IPS-20b (cell line): ENCODE results near the gene KRTAP22-1.

Source experiments
- H3K27ac ChIP-seq: one replicate; pipeline ENCODE4 v1.5.1; 2013; ENCODE audit warnings: low read length
- H3K27me3 ChIP-seq: 2 replicates; pipeline ENCODE4 v1.6.1; 2013; ENCODE audit warnings: mild to moderate bottlenecking, low read length, inconsistent platforms; ENCODE audit not compliant: insufficient read depth
- H3K36me3 ChIP-seq: 2 replicates; pipeline ENCODE4 v1.6.1; 2013; ENCODE audit warnings: low read depth, mild to moderate bottlenecking, inconsistent platforms, low read length, moderate library complexity; ENCODE audit not compliant: insufficient read depth
- H3K4me1 ChIP-seq: 2 replicates; pipeline ENCODE4 v1.6.1; 2013; ENCODE audit warnings: mild to moderate bottlenecking, control low read depth, inconsistent platforms, low read length, moderate library complexity; ENCODE audit not compliant: insufficient read depth
- H3K4me3 ChIP-seq: 2 replicates; pipeline ENCODE4 v1.5.1; 2013; ENCODE audit warnings: mild to moderate bottlenecking, low read length, inconsistent platforms
- H3K9ac ChIP-seq: 2 replicates; pipeline ENCODE4 v1.6.1; 2013; ENCODE audit warnings: low read depth, mild to moderate bottlenecking, inconsistent platforms, low read length, moderate library complexity
- H3K9me3 ChIP-seq: 2 replicates; pipeline ENCODE4 v1.6.1; 2013; ENCODE audit warnings: mild to moderate bottlenecking, low read depth, low read length, inconsistent platforms; ENCODE audit not compliant: insufficient read depth

Gene KRTAP22-1

DNA sequence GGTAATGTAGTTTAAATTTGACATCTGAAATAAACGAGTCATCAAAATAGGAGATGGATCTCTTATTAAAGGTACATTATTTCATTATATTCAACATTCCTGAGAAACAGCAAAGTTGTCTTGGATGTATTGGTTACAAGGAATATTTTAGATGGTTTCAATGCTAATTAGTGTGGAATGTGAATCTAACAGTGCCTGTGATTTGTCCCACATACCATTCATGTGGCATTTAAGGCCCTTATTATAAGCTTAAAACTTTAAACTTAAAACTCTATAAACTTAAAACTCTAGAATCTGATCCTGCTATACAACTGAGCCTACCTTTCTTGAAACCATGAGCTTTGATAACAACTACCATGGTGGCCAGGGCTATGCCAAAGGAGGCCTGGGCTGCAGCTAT is at the start of gene KRTAP22-1:
Gene KRTAP22-1, plus strand, starts transcription at position 301 of the 400 bp plus-strand sequence.
- Histone ChIP-seq H3K4me3 (no peak within 1 kb of the TSS), H3K27ac (no peak within 1 kb of the TSS), H3K27me3 (no peaks in the 10 kb centered on the region), H3K4me1 (no peaks in the 10 kb centered on the region), H3K9ac (no peak within 1 kb of the TSS), H3K9me3 (no peaks in the 10 kb centered on the region), H3K36me3 (no peaks in the 10 kb centered on the region)

DNA sequence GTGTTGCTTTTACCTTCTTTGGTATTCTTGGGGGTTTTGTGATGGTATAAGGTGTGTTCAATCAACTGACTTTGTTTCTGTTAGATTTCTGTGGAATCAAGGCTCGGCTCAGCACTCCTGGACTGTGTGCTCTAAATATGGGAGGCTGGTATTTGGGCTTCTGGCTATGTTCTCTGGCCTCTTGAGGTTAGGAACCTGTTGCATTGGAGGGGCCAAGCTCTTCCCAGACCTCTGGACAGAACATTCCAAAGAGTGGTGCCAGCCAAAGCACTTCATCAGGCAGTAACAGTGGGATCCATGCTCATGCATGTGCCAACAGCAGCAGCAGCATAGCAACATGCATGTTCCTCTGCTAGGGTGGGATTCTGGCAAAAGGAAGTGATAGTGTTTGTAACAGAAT is 48.1 kb upstream of the KRTAP22-1 start:
- Histone ChIP-seq H3K4me1 (no peaks in the 10 kb centered on the region), H3K9me3 (no peaks in the 10 kb centered on the region), H3K27ac (no peak overlapping the region), H3K36me3 (no peaks in the 10 kb centered on the region), H3K4me3 (no peak overlapping the region), H3K27me3 (no peaks in the 10 kb centered on the region), H3K9ac (no peak overlapping the region)

DNA sequence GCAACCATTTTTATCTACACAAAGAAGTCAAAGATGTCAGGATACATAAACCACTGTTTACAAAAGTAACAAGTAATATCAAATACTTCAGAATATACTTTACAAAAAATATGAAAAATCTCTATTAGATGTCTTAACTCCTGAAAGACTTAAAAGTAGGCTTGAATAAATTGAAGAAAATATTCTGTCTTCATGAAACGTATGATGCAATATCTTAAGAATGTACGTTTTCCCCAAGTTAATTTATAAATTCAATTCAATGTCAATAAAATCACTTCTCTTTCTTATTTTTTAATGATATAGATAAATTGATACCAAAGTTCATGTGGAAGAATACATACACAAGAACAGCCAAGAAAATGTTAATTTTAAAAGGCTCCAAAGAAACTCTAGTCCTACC is 45.8 kb upstream of the KRTAP22-1 start:
- Histone ChIP-seq H3K4me3 (no peak overlapping the region), H3K9ac (no peak overlapping the region), H3K27ac (no peak overlapping the region), H3K4me1 (no peaks in the 10 kb centered on the region), H3K27me3 (no peaks in the 10 kb centered on the region), H3K9me3 (no peaks in the 10 kb centered on the region), H3K36me3 (no peaks in the 10 kb centered on the region)

- H3K9ac ChIP-seq: no peak within 1 kb of the TSS
- H3K27ac ChIP-seq: no peak within 1 kb of the TSS
- H3K4me1 ChIP-seq: no peaks in the 10 kb centered on the region
- no peaks in the 10 kb centered on the region for H3K9me3 ChIP-seq
- H3K36me3 ChIP-seq: no peaks in the 10 kb centered on the region
- no peaks in the 10 kb centered on the region for H3K27me3 ChIP-seq
- no peak within 1 kb of the TSS for H3K4me3 ChIP-seq
Observed at GRCh38 chr21:30561264-30561895, 39.5 kb upstream of the KRTAP22-1 start, which contains the start of gene KRTAP19-7. TSS of gene KRTAP19-7 (minus strand) at chr21:30561314. CDS start at chr21:30561289, 25 bp downstream.

DNA sequence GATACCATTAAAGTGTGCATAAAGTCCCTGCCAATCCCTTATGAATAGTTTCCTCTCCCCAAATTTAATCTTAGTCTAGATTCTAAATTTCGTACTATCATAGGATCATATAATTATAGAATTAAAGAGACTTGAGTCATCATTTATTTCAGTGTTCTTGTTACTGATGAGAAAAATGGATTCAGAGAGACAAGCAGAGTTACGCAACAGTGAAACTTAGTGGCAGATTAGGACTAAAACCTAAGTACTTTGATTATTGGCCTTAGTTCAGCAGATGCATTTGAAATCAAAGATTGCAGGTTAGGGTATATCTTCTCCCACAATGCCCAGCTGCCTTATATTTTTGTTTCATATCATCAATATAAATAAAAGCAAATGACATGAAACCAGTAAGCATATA is 38.9 kb upstream of the KRTAP22-1 start:
- H3K9ac ChIP-seq: no peak overlapping the region
- no peaks in the 10 kb centered on the region for H3K4me1 ChIP-seq
- no peaks in the 10 kb centered on the region for H3K9me3 ChIP-seq
- H3K27ac ChIP-seq: no peak overlapping the region
- H3K27me3 ChIP-seq: no peaks in the 10 kb centered on the region
- H3K36me3 ChIP-seq: no peaks in the 10 kb centered on the region
- H3K4me3 ChIP-seq: no peak overlapping the region

DNA sequence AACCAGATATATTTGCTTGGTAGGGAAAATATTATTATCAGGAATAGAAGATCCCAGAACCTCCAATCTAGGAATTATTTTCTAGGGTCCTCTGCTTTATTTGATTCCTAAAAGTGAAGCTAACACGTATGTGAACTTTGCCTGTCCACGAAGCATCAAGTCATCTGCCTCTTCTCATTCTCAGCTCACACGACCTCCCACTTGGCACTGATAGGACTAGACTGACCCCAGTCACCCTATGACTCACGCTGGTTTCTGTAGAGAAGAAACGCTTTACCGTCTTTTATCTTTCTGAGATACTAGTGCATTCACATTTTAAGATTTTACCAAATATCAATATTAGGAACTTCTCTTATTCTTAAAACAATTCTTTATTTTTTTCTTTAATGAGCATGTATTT is 37.8 kb upstream of the KRTAP22-1 start:
- H3K27ac ChIP-seq: no peak overlapping the region
- H3K36me3 ChIP-seq: no peaks in the 10 kb centered on the region
- H3K9ac ChIP-seq: no peak overlapping the region
- no peaks in the 10 kb centered on the region for H3K9me3 ChIP-seq
- no peaks in the 10 kb centered on the region for H3K27me3 ChIP-seq
- no peak overlapping the region for H3K4me3 ChIP-seq
- no peaks in the 10 kb centered on the region for H3K4me1 ChIP-seq

DNA sequence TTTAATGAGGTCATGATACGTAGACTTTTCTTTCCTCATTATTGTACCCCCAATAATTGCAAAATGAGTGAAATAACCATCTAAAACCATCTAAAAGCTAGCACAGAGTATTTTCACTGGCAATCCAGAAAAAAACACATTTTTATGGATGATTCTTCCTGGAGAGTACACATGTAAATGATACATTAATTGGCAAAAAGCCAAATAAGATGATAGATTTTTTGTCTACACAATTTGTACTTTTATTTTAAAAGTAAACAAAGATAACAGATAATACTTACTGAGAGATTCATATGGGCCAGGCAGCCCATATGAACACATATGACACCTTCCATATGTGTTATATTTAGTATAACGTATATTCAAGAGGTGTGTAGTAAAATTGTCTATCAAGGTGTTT is 37.3 kb upstream of the KRTAP22-1 start:
- Histone ChIP-seq H3K36me3 (no peaks in the 10 kb centered on the region), H3K9ac (no peak overlapping the region), H3K4me1 (no peaks in the 10 kb centered on the region), H3K27me3 (no peaks in the 10 kb centered on the region), H3K27ac (no peak overlapping the region), H3K9me3 (no peaks in the 10 kb centered on the region), H3K4me3 (no peak overlapping the region)

DNA sequence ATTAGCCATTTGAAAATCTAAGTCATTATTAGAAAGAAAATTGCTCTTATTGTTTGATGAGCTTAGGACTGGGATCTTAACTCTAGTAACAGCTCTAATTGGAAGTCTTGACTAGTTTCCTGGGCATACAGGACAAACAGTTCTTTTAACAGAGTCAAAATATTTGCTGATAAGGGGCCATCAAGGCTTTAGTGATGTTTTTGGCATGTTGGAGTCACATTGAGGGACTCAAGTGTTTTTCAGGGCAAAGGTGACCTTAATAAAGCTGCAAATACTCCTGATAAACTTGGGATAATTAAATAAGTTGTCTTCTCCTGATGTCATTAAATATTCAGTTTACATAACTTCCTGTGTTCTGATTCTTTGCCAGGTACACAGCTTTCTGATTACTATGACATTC is 33.3 kb upstream of the KRTAP22-1 start:
- no peak overlapping the region for H3K4me3 ChIP-seq
- H3K27ac ChIP-seq: no peak overlapping the region
- no peaks in the 10 kb centered on the region for H3K4me1 ChIP-seq
- H3K36me3 ChIP-seq: no peaks in the 10 kb centered on the region
- no peaks in the 10 kb centered on the region for H3K27me3 ChIP-seq
- H3K9ac ChIP-seq: no peak overlapping the region
- no peaks in the 10 kb centered on the region for H3K9me3 ChIP-seq

DNA sequence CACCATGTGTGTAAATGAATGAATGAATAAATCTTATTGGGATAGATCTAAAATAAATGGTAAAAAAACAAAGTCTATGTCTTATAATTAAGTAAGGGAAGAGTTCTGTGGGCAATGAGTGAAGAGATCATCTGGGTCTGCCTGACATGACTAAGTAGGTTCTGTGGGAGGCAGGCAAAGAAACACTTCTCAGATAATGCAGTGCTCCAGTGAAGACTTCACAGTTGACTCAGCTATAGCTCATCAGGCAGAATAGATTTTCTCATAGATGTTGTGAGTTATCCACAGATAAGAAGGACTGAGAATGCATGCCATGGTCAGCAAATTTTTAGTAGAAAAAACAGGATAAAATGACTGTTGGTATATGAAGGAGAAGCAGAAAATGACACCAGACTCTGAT is 23.1 kb upstream of the KRTAP22-1 start:
- Histone ChIP-seq H3K4me3 (no peak overlapping the region), H3K4me1 (no peaks in the 10 kb centered on the region), H3K27ac (no peak overlapping the region), H3K9me3 (no peaks in the 10 kb centered on the region), H3K27me3 (no peaks in the 10 kb centered on the region), H3K36me3 (no peaks in the 10 kb centered on the region), H3K9ac (no peak overlapping the region)

- no peaks in the 10 kb centered on the region for H3K27me3 ChIP-seq
- H3K27ac ChIP-seq: no peak overlapping the region
- H3K9me3 ChIP-seq: no peaks in the 10 kb centered on the region; the same call in 1 of the 2 replicates
- H3K9ac ChIP-seq: no peak overlapping the region
- no peak overlapping the region for H3K4me3 ChIP-seq
- H3K36me3 ChIP-seq: no peaks in the 10 kb centered on the region
- no peaks in the 10 kb centered on the region for H3K4me1 ChIP-seq
Observed at GRCh38 chr21:30579346-30579745, 21.5 kb upstream of the KRTAP22-1 start.

DNA sequence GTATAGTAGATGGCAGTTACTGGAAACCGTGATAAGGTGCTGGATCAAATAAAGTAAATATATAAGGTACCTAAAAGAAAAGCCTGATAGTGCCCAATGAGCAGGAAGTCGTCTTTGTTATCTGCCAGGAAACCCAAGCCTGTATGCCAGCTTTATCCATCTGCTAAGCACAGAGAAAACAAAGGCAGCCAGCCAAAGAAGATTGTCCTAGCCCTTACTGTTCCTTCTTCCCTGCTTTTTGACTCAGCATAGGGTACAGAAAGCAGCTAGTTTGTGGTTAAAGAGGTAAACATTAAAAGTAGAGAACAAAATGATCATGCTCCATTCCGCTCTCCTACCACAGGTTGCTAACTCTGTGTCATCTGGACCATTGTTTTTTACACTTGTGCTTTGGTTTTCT is 20.8 kb upstream of the KRTAP22-1 start:
- Histone ChIP-seq H3K9ac (no peak overlapping the region), H3K27me3 (no peaks in the 10 kb centered on the region), H3K4me1 (no peaks in the 10 kb centered on the region), H3K4me3 (no peak overlapping the region), H3K9me3 (no peaks in the 10 kb centered on the region; the same call in 1 of the 2 replicates), H3K27ac (no peak overlapping the region), H3K36me3 (no peaks in the 10 kb centered on the region)

GRCh38 chr21:30582870-30583269 is 18.0 kb upstream of the KRTAP22-1 start:
- H3K9me3 ChIP-seq: no peaks in the 10 kb centered on the region; the same call in 1 of the 2 replicates
- H3K27me3 ChIP-seq: no peaks in the 10 kb centered on the region
- H3K4me3 ChIP-seq: no peak overlapping the region
- no peaks in the 10 kb centered on the region for H3K4me1 ChIP-seq
- no peak overlapping the region for H3K9ac ChIP-seq
- no peak overlapping the region for H3K27ac ChIP-seq
- no peaks in the 10 kb centered on the region for H3K36me3 ChIP-seq
